HG03103 (cell line): Measurements from ENCODE around the gene BRAP.
"Not testable (repeated sequence)": the region's sequence is repeated elsewhere in the genome, so short reads cannot be mapped to it uniquely, and the experiment has no call there.

ENCODE experiments used
- ATAC-seq: cut with Tn5 transposase; IDR thresholded peaks from one replicate; pipeline ENCODE4 v1.9.1; 2021; ENCODE audit warnings: low read depth; ENCODE audit not compliant: unreplicated experiment

BRAP gene

GRCh38 chr12:111617841-111618240, 67.9 kb downstream of the BRAP start:
- not testable (repeated sequence) for ATAC-seq

- no peak for ATAC-seq
Observed at GRCh38 chr12:111616177-111616623, 69.6 kb downstream of the BRAP start.

GRCh38 chr12:111607239-111607638, 78.5 kb downstream of the BRAP start:
- no peak for ATAC-seq

GRCh38 chr12:111606767-111607230, 79.0 kb downstream of the BRAP start:
- ATAC-seq = no peak

- ATAC-seq = no peak
Observed at GRCh38 chr12:111605911-111606766, 79.6 kb downstream of the BRAP start.

- ATAC-seq = not testable (repeated sequence)
Observed at GRCh38 chr12:111602857-111603256, 82.9 kb downstream of the BRAP start.

GRCh38 chr12:111602348-111602747, 83.4 kb downstream of the BRAP start:
- no peak for ATAC-seq

GRCh38 chr12:111600986-111601385, 84.8 kb downstream of the BRAP start:
- ATAC-seq = not testable (repeated sequence)

GRCh38 chr12:111600205-111600642, 85.5 kb downstream of the BRAP start:
- no peak for ATAC-seq

- peak; percentile 62 for ATAC-seq
Observed at GRCh38 chr12:111599453-111600204, 86.1 kb downstream of the BRAP start.

GRCh38 chr12:111598637-111599452, 86.9 kb downstream of the BRAP start, which contains the start of gene ATXN2:
Gene ATXN2, minus strand, starts transcription at chr12:111599315. Its CDS starts 281 bp downstream, at chr12:111599034.
- peak; percentile 37 for ATAC-seq

GRCh38 chr12:111597831-111598636, 87.7 kb downstream of the BRAP start:
- ATAC-seq = no peak

GRCh38 chr12:111596985-111597830, 88.5 kb downstream of the BRAP start:
- ATAC-seq = no peak

- ATAC-seq = not testable (repeated sequence)
Observed at GRCh38 chr12:111595341-111595835, 90.4 kb downstream of the BRAP start.
